Astrocyte of the cerebellum (primary cell): ENCODE data around the gene MFSD2B.
"Not testable (repeated sequence)": the region's sequence is repeated elsewhere in the genome, so short reads cannot be mapped to it uniquely, and the experiment has no call there.

Experiments used
- DNase-seq: peaks from one replicate; pipeline ENCODE4 v3.0.0-alpha.2; 2011; ENCODE audit warnings: low read depth
- H3K4me3 ChIP-seq: 2 replicates; pipeline ENCODE4 v1.5.1; 2011; ENCODE audit warnings: mild to moderate bottlenecking, low read depth, low read length, moderate library complexity
- in situ Hi-C: cut with HindIII; loops from 2 replicates; pipeline ENCODE4 v1.10.0; 2017; ENCODE audit warnings: low sequenced_read_pairs
- TF ChIP-seq, protein P1 (sequence below): IDR thresholded peaks from 2 replicates; pipeline ENCODE4 v1.5.1; 2012; ENCODE audit warnings: low read length, low read depth, moderate library complexity, mild to moderate bottlenecking; ENCODE audit errors: missing control alignments

MFSD2B gene

DNA sequence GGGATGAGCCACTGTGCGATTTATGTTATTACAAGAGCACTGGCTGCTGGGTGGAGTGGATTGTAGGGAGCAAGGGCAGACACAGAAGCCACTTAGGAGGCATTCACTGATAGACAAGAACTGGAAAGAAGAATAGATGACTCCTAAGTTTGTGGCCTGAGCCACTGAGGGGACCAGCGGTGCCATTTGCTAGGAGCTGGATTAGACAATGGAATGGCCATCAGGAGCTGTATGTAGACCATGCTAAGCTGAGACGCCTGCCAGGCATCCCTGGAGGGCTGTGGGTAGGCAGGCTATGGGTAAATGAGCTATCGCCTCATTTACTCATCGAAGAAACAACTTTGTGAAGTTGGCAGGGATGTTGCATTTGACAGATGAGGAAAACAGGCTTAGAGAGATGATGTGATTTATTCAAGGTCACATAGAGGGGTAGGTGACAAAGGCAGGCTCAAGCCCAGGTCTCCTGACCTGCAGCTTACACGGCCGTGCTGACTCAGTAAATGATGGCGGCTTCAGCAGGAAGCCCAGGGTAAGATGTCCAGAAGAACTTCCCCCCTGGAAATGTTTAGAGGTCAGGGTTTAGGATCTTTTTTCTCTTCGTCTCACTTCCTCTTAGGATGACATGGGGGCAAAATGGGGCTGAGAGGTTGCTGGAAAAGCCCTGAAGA, 2.8 kb downstream of the MFSD2B start:
- in situ Hi-C loops, result no loop called here
- TF ChIP-seq, protein P1, sequence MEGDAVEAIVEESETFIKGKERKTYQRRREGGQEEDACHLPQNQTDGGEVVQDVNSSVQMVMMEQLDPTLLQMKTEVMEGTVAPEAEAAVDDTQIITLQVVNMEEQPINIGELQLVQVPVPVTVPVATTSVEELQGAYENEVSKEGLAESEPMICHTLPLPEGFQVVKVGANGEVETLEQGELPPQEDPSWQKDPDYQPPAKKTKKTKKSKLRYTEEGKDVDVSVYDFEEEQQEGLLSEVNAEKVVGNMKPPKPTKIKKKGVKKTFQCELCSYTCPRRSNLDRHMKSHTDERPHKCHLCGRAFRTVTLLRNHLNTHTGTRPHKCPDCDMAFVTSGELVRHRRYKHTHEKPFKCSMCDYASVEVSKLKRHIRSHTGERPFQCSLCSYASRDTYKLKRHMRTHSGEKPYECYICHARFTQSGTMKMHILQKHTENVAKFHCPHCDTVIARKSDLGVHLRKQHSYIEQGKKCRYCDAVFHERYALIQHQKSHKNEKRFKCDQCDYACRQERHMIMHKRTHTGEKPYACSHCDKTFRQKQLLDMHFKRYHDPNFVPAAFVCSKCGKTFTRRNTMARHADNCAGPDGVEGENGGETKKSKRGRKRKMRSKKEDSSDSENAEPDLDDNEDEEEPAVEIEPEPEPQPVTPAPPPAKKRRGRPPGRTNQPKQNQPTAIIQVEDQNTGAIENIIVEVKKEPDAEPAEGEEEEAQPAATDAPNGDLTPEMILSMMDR, result no peak
- no peak for DNase-seq
- no peak overlapping the region for H3K4me3 ChIP-seq

DNA sequence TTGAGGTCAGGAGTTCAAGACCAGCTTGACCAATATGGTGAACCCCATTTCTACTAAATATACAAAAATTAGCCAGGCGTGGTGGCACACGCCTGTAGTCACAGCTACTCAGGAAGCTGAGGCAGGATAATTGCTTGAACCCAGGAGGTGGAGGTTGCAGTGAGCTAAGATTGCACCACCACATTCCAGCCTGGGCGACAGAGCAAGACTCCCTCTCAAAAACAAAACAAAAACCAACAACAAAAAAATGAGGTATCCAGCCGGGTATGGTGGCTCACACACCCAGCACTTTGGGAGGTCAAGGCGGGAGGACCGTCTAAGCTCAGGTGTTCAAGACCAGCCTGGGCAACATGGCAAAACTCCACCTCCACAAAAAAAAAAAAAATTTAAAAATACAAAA, 5.0 kb downstream of the MFSD2B start:
- in situ Hi-C loops, H3K4me3 ChIP-seq, DNase-seq: not testable (repeated sequence)

DNA sequence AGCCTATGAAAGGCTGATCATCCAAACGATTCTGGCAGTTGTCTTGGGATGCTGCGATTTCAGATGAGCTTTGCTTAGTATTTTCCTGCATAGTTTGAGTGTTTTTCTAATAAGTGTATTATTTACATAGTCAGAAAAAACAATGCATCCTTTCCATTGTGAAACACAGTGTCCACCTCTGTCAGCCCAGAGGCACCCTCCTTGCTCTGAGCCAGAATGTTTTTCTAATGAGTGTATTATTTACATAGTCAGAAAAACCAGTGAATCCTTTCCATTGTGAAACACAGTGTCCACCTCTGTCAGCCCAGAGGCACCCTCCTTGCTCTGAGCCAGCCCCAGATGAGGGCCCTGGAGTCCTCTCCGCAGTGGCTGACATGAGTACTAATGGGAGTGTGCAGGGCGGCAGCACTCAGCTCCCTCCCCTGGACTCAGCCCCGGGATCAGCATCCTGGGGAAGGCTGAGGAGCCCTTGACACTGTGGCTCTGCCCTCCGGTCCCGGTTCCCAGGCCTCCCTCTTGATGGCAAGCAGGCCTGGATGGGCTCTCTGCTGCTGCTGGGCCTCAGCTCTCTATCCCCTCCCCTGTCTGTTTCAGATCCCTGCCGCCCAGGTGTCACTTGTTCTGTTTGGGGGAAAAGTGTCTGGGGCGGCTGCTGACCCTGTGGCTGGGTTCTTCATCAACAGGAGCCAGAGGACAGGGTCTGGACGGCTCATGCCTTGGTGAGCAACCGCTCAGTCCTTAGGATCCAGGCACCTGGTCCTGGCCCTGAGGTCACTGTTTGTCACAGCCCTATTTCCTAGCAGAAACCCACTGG, 5.9 kb downstream of the MFSD2B start:
- DNase-seq, result no peak
- TF ChIP-seq, protein P1, result no peak

DNA sequence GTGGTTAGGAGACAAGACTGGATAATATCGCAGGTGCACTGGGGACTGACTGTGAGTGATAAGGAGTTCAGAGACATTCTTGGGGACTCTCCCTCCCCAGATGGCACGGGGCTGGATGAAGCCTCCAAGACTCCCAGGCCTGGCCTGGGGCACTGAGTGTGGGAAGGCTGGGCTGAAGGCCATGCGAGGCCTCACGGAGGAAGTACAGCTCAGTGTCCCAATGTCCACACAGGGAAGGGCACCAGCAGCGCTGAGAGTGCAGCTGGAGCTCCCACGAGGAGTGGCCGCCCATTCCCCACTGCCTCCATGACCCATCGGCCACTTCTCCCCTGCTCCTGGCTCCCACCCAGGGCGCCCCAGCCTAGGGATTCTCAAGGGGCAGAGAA, 6.5 kb downstream of the MFSD2B start:
- TF ChIP-seq, protein P1, result no peak
- in situ Hi-C loops, result no loop called here
- H3K4me3 ChIP-seq, result no peak overlapping the region
- no peak for DNase-seq

More for the DNA sequence above, 5.9 kb downstream of the MFSD2B start:
- in situ Hi-C loops, result no loop called here
- no peak overlapping the region for H3K4me3 ChIP-seq

DNA sequence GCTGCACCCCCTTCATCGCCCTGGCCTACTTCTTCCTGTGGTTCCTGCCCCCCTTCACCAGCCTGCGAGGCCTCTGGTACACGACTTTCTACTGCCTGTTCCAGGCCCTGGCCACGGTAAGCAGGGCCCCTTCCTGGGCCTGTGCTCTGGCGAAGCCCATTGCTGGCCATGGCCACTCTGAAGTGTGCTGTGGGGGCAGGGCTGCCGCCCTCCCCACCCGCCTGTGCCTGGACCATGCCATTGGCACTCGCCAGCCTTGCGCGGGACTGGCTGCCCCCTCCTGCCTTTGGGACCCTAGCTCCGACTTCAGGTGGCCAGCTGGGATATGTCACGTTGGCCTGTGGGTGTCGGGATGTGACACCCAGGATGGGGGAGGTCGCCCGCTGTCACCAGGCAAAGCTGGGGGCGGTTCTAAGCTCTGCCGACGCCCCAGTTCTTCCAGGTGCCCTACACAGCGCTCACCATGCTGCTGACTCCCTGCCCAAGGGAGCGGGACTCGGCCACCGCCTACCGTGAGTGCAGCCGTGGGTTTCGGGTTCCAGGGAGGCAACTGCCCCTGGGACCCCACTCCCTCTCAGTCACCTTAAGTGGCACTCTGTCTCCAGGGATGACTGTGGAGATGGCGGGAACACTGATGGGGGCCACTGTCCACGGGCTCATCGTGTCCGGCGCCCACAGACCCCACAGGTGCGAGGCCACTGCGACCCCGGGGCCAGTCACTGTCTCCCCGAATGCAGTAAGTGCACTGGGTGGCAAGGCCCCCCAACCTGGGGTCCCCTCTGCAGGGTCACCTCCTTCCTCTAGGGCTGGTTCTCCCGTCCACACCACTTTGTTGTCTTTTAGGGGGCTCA, 7.2 kb downstream of the MFSD2B start:
- no peak for DNase-seq
- in situ Hi-C loops, result no loop called here
- no peak overlapping the region for H3K4me3 ChIP-seq
- TF ChIP-seq, protein P1, result no peak

DNA sequence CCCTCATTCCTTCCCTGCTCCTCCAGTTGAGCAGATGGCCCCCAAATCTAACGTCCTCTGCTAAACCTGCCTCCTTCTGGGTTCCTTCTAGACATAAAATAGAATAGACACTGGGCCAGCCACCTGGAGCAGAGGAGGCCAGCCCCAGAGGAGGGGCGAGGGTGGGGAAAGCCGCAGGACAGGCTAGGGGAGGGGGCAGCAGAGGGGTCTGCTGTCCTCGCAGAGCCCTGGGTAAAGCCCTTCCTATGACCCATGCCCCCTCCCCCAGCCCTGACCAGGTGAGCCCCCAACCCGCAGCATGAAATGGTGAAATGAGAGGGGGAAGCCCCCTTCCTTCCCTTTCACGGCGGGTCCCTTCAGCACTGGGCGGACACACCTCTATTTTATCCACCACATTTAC, 7.8 kb downstream of the MFSD2B start:
- in situ Hi-C loops, result no loop called here
- TF ChIP-seq, protein P1, result no peak
- DNase-seq, result no peak
- H3K4me3 ChIP-seq, result no peak overlapping the region
